Stimulated activated CD4-positive, alpha-beta T cell treated with anti-CD3 and anti-CD28 coated beads, Interleukin-2, amount 100 ng/mL, for 48 hours (primary cell): ENCODE data around the gene GARIN5B.
"Not testable (repeated sequence)": the region's sequence is repeated elsewhere in the genome, so short reads cannot be mapped to it uniquely, and the experiment has no call there.

ENCODE experiments used
- DNase-seq, 2 donors: peaks; one replicate each; pipeline ENCODE4 v3.0.0-alpha.2; 2020

The GARIN5B gene

DNA sequence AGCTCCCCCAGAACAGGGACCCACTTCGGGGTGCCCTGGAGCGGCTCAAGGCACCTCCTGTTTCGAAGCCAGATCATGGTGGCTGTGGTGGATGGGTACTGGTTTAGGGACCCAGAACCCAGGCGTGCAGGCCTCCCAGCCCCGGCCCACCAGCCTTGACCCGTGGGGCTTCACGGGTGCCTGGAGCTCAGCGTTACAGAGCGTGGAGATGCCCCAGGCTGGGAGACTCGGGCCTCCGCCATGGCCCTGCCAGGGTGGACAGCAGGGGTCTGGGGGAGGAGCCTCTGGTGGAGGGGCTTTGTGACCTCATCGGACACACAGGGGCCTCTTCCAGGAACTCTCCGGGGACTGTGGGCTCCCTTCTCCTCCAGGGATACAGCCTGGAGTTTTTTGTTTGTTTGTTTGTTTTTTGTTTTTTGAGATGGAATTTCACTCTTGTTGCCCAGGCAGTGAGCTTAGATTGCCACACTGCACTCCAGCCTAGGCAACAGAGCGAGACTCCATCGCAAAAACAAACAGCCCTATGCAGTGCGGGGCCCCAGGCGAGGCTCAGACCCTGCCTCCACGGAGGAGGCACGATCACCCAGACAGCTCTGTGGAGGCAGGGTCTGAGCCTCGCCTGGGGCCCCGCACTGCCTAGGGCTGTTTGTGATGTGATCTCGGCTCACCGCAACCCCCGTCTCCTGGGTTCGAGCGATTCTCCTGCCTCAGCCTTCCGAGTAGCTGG is at the start of gene GARIN5B:
TSS of gene GARIN5B (minus strand) at position 271 of the 727 bp plus-strand sequence. CDS start at position 77, 194 bp downstream.
- no peak for DNase-seq

DNA sequence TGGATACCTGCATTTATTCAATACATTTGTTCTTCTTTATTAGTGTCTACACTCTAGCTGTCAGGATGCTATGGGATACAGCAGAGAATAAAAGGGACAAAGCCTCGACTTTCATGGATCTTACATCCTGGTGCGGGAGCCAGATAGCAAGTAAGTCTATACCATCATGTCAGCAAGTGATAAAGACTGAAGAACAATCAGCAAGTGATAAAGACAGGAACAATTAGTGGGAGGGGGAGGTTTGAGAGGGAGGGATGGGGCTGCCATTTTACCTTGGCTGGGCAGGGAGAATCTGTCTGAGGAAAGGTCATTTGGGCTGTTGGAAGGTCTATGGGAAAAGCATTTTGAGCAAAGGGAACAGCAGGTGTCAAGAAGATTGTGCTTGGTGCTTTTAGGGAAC is 47.1 kb upstream of the GARIN5B start:
- no peak for DNase-seq

DNA sequence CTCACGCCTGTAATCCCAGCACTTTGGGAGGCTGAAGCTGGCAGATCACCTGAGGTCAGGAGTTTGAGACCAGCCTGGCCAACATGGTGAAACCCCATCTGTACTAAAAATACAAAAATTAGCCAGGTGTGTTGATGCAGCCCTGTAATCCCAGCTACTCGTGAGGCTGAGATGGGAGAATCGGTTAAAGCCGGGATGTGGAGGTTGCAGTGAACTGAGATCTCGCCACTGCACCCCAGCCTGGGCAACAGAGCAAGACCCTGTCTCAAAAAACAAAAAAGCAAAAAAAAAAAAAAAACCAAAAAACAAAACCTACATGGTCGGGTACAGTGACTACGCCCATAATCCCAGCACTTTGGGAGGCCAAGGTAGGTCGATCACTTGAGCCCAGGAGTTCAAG is 46.1 kb upstream of the GARIN5B start:
- DNase-seq: not testable (repeated sequence)

DNA sequence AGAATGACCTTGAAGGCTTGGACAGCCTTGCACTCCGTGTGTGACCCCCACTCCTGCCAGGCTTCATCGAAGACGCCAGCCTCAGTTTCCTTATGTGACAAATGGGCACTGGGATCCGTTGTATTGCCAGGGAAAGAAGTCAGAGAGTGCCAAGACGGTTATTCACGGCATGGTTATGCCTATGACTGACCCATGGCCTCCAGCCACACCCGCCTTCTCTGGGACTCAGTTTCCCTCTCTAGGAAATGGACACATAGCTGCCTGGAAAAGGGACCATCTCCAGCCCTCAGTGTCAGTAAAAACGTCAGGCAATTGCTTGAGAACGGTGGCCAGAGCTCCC is 45.4 kb upstream of the GARIN5B start:
- no peak for DNase-seq

DNA sequence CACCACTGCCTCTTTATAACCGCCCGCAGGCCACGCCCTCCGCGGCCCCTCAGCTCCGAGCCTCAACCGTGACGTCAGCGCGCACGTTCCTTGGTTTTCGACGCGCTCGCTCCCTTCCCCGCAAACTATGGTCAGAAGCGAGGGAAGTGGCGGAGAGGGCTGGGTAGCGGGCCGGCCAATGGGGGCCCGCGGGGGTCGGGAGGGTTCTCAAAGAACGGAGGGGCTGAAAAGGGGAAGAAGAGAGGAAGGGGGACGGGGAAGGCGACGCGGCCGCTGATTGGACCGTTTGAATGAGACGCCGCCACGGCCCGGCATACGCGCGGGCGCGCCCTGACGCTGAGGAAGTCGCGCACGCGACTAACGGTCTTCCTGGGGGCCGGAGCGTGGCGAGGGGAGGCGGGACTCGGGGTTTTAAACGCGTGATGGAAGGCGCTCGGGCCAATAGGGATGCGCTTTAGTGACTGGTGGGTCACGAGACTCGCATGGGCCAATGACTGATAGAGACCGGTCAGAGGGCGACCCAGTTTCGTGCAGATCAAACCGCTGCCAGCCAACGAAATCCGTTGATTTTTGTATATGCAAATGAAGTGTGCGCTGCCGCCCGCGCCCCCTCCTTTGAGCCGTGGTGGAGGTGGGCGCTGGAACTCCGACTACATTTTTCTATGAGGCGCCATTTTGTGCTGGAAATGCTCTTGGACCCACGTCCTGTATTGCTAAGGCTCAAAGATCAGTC is 44.9 kb upstream of the GARIN5B start:
- DNase-seq: peak; percentile 93 to 95

DNA sequence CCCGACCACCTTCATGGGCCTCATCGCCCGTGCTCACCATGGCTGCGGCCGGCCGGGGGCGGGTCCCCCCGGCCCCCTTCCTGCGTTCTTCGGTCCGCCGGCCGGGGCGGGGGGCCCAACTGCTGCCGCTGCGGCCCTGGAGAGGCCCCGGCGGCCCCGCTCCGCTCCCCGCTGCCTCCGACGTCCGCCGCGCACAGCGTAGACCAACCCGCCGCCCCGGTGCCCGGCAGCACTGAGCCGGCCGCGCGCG is 44.4 kb upstream of the GARIN5B start, which contains the start of gene UBE2S:
TSS of gene UBE2S (minus strand) at position 239 of the 250 bp plus-strand sequence. CDS start at position 40, 199 bp downstream.
- DNase-seq: not testable (repeated sequence)

DNA sequence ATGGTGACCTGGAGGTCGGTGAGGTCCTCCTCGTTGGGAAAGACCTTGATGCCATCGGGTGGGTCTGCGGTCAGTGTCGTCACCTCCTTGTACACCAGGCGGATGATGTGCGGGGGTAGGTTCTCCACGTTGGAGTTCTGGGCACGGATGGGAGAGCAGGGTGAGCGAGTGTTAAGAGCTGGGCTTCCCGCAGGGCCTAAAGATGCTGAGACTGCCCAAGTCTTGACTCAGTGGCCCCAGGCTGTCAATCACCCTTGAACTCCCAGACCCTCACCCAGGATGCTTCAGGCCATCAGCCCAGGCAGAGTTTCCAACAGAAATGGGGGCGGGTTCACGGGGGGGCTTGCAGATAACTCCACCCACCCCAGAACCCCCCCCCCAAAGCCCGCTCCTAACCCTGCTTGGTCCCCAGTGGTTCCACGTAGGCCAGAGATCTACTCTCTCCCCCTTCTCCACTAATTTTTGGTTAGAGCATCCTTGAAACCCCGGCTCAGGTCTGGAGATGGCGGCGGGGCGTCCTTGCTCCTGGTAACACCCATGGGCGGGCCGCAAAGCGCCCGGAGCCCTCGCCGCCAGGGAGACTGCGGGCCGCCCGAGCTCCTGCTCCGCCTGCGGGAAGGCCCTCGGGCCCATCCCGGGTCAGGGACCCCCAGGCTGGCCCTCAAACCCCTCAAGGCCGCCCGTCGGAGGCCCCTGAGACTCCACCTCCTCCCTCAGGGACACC is 43.9 kb upstream of the GARIN5B start:
- DNase-seq: no peak

DNA sequence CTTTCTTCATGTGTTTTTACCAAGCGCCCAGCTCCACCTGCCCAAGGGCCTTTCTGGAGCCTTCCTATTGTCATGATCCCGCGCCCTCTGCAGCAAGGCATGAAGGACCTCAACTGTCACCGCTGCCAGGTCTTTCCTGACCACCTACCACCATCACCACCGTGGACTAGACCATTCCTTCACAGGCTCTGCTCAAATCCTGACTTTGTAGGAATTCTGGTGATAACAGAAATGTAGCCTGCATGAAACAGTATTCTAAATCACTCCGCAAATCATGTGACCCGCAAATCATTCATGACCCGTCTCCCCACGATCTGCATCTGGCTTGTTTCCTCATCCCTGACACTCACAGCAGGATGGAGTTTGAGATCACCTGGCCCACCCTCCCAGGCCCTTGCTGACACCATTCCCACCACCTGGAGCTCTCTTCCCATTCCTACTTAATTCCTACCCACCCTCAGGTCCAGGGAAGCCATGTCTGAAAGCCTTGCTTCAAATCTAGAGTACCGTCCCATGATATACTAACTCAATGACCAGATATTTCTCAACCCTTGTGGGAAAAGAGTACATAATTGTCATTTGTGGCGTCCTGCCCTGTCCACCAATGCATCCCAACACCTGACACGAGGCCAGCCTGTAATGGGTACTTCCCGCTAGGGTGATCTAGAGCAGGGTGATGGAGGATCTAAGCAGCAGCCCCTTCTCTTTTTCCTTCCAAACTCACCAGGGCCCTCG is 43.2 kb upstream of the GARIN5B start:
- DNase-seq: no peak

DNA sequence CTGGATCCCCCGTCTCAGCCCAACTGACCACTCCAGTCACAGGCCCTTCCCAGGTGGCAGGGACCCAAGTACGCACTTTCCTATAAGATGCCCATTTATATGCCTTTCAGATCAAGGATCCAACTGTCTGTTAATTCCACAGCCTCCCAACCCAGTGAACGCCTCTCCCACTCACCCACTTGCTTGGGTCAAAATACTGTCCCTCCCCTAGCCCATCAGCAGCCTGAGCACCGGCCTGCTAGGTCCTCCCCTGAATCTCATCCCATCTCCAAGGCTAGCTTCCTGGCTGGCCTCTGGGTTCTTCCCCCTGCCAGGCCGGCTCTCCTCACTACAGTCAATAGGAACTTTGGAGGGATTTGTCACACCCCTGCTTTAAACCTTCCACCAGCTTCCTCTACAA is 42.6 kb upstream of the GARIN5B start:
- DNase-seq: no peak

DNA sequence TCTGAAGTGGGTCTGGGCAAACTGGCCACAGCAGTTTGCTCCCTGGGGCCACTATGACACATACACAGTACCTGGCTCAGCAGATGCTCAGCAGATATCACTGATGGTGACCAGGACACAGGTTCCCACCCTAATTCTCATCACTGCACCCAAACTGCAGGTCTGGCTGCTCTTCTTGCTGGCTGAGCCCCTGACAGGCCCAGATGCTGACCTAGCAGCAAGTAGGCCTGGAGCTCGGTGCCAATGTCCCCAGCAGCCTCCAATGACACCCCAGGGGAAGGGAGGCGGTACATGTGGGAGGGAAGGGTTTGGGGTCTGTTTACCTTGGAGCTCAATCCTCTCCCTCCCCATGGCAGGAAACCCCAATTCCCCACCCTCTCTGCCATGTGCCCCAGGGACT is 39.4 kb upstream of the GARIN5B start:
- DNase-seq: no peak

DNA sequence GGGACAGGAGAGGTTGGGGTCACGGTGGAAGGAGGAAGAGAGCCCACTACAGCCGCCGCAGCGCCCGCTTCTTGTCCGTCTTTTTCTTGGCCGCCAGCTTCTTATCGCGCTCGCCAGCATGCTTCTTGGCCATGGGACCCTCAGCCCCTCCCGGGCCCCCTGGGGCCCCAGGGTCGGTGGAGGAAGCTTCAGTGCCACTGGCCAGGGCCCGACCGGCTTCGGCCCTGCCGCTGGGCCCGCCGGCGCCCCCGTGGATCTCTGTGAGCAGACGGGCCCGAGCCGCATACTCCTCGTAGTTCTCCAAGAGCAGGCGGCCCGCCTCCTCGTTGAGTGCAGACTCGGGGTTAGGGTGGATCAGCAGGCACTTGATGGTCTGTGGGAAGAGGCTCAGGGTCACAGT is 38.3 kb upstream of the GARIN5B start:
- DNase-seq: not testable (repeated sequence)

DNA sequence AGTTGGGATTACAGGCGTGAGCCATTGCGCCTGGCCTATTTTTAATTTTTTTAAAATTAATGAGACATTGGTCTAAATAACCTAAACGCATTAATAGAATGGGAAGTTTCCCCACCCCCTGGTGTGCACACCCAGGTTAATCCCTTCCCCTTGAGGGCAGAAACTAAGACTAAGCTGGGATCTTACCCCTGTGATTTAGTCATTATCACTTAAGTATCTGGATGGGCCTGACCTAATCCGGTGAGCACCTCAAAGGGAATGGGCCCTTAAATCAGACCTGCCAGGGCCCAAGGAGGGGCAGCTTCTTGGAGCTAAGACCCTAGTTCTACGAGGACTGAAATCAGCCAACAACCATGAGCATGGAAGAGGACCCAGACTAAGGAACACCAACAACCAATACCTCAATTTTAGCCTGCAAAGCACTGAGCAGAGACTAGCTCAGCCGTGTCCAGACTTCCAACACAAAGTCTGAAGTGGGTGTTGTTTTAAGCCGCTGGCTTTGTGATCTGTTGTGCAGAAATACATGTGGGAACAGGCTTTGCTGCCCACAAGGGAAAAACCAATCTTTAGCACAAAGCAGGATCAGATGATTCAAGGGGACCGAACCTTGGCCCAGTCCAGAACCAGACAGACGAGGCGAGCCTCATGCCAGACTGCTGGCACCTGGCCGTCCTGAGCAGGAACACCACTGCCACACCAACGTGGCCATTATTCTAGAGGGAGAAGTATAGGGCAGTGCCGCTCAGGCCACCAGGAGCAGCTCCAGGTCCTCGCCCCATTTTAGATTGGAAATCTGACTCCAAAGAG is 37.4 kb upstream of the GARIN5B start:
- no peak for DNase-seq

DNA sequence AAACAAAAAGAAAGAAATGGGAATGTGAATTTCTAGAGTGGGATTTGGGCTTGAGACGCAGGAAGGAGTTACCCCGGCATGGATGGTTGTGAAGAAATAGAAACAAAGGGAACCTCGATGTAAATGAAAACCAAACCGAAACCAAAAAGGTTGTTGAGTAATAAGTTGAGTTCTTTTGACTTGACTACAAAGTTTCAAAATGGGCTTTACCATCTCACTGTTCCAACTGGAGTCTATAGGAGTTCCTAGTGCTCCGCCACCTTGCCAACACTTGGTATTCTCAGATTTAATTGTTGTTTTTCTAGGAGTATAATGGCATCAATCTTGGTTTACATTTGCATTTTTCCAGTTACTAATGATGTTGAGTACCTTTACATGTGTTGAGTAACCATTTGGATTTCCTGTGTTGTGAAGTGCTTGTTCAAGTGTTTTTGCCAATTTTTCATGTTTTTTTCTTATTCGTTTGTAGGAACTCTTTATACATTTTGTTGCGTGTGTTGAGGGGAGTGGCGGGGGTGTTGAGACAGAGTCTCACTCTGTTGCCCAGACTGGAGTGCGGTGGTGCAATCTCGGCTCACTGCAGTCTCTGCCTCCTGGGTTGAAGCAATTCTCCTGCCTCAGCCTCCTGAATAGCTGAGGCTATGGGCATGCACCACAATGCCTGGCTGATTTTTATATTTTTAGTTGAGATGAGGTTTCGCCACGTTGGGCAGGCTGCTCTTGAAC is 35.3 kb upstream of the GARIN5B start:
- DNase-seq: no peak

DNA sequence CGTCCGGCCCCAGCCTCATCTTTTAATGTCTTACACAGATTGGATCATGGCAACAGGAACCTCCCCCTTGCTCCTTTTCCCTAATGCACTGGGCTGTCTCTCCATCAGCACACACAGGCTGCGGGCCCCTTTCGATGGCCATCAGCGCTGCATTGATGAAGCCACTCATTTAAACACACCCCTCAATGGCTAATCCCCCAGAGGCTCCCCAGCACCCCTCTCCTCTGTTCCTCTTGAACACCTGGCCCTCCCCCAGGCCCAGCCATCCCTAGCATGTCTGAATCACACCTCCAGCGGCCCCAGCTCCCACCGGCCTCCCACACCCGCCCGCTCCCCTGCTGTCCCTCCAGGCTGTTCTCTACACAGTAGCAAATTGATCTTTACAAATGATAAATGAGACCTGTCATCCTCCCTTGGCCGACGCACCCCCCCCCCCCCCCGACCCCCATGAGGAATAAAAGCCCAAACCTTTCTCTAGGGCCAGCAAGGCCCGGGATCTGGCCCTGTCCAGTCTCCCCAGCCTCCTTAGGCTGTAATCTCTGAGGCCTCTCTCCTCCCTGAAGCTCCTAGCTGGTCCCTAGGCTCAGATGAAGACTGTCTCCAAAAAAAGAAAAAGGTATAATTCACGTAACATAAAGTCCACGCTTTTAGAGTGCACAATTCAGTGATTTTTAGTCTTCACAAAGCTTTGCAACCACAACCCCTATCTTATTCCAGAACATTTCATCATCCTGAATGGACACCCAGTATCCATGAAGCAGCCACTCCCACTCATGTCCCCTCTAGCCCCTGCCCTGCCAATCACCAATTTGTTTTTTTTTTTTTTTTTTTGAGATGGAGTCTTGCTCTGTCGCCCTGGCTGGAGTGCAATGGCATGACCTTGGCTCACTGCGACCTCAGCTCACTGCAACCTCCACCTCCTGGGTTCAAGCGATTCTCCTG is 30.0 kb upstream of the GARIN5B start:
- DNase-seq: no peak

DNA sequence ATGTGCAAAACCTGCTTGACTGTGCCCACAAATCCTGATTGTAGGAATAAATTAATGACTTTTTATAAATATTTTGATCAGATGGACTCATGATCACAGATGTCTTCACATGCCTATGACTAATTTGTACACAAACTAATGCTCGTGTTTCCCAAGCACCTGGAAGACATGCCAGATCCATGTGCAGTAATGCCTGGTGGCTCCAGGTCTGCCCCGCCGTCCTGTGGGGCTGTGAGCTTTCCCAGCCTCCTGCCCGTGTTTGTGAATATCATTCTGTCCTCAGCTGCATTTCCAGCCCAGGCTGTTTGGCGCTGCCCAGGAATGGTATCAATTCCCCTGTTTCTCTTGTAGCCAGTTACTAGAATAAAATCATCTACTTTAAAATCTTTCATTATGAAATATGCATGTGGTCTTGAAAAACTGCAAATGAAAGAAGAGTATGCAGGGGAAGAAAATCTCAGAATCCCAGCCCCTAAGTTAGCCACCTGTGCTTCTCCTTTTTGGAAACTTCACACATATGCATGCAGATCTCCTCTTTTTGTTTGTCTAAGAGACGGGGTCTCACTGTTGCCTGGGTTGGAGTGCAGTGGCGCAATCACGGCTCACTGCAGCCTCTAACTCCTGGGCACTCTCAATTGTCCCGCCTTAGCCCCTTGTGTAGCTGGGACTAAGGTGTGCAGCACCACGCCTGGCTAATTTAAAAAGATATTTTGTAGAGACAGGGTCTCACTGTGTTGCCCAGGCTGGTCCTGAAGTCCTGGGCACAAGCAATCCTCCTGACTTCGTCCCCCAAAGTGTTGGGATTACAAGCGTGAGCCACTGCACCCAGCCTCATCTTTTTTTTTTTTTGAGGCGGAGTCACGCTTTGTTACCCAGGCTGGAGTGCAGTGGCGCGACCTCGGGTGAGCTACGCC is 28.9 kb upstream of the GARIN5B start:
- no peak for DNase-seq

DNA sequence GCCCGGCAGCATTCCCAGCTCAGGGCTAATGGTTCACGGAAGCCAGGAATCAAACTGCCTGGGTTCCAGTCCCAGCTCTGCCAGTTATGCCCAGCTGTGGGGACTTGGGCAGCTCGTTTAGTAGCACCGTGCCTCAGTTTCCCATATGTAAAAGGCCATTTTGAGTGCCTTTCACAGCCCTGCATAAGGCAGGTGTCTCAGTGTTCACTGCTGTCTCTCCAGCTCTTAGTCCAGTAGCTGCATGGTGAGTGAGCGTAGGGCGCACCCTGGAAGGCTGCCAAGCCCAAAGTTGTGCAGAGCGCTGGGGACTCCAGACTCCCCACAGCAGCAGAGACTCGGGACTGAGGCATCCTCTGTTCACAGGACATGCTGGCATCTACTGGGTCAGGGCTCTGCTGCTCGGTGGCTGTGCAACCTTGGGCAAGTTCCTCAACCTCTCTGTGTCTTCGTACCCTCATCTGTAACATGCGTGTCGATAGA is 28.2 kb upstream of the GARIN5B start:
- no peak for DNase-seq

DNA sequence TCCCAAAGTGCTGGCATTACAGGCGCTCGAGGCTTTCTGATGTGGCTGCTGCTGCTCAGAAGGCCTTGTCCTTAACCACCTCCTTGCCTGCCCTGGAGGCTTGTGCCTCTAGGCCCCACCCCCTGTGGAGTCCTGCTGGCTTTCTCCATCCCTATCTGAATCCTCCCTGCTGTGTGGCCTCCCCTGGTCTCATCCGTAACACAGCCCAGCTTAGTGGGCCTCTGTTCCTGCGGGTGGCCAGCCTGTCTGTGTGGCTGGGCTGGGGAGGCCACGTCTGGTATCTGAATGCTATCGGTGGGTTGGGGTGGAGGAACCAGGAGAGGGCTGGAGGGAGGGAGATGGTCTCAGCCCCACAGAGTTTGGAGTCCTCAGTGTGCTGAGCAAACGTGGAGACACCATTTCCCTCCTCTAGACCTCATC is 27.4 kb upstream of the GARIN5B start:
- DNase-seq: no peak

DNA sequence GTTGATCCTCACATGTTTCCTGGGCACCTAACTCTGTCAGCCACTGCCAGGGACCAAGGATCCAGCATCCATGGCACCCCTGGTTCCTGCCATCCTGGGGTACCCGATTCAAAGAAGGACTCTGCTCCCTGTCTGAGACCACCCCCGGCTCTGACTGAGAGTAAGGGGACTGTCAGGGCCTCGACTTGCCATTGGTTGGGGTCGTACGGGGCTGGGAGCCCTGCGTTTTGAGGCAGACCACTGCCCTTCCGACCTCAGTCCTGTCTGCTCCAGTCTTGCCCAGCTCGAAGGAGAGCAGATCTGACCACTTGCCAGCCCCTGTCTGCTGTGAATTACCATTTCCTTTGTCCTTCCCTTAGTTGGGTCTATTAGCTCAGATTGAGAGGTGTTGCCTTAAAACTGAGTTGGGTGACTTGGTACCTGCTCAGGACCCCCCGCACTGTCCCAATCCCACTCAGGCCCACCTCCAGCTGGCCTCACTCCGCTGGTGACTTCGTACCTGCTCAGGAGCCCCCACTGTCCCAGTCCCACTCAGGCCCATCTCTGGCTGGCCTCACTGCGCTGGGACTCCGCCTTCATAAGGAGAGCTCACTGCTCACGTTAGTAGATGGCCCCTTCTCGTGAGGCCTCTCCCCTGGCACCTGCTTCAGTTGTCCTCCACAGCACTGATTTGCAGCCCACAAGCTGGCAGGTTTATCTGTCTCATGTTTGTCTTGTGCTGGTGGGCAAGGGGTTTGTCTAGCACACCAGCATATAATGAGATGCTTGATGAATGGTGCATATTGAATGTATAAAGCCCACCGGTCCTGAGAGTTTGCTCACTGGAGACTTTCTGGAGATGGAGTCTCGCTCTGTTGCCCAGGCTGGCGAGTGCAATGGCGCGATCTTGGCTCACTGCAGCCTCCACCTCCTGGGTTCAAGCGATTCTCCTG is 26.6 kb upstream of the GARIN5B start:
- no peak for DNase-seq
